ENCODE data around the gene XYLT1.
A peak's percentile ranks its signal among the peaks of the same experiment; 100 is the strongest.
"Not testable (repeated sequence)": the region's sequence is repeated elsewhere in the genome, so short reads cannot be mapped to it uniquely, and the experiment has no call there.

XYLT1 gene

DNA sequence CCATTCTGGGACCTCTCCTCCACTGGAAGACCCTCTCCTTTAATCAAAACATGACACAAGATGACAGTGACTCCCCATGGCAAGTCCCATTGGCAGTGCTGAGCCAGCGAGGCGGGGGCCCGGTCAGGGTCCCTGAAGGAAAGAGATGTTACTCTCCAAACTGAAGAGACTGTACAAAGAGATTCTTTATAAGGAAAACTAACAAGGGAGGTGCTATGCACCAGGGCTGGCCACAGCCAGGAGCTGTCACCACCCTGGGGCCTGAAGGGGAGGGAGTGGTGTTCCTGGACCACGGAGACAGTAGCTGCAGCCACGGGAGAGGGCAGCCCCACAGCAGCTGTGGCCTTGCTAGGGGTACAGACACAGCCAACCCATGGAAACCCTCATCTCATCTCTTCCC, 123.1 kb downstream of the XYLT1 start:
- Mint-ChIP-seq H3K27me3 (no peaks in the 10 kb centered on the region), H3K4me3 (peak overlapping the region; percentile 4), H3K9me3 (no peaks in the 10 kb centered on the region), H3K4me1 (peaks cover 69% of the 10 kb centered on the region), H3K27ac (peak overlapping the region; percentile 97), H3K36me3 (peaks cover 13% of the 10 kb centered on the region)
- no peak for ATAC-seq

DNA sequence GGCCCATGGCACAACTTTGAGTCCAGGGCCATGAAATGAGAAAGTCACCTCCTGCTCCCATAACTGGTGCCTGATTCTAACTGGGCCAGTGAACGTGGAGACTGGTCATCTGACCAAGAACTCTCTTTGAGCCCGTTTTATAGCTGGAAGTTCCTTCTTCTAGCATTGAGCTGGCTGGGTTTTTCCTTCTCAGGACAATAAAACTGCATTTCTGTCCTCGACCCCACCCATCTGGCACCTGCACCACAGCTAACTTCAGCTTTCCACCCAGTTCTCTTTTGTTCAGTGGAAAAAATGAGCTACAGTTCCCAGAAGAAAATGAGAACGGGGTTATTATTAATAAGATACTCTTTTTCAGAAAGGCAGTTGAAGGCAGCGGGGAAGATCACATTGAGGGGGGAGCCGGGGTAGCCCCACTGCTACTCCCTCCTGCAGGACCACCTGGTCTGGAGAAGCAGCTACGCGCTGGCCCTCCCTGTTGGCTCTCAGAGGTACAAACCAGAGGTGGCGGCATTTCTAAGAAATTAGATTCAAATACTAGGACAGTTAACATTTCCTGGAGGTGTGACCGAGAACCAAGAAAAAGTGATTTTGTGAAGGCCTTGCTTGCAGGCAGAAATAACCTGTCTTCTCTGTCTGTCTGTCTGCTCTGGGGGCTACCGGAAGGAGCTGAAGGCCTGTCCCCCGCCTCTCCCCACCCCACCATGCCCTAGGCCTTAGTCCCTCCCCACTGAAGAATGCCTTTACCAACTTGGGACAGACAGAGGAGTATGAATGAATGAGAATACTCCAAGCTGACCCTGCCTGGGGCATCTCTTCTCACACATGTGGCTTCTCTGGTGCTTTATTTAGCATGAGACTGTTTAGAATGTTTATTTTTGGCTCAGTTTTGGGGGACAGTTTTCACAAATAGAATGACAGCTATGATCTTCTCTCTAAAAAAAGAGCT, 123.9 kb downstream of the XYLT1 start:
- Mint-ChIP-seq H3K27ac (peak overlapping the region; percentile 97), H3K4me3 (peak overlapping the region; percentile 48), H3K4me1 (peaks cover 70% of the 10 kb centered on the region), H3K36me3 (peaks cover 18% of the 10 kb centered on the region), H3K9me3 (no peaks in the 10 kb centered on the region), H3K27me3 (no peaks in the 10 kb centered on the region)
- peak; percentile 71 for ATAC-seq

- no peak for ATAC-seq
- no peaks in the 10 kb centered on the region for H3K27me3 Mint-ChIP-seq
- H3K4me3 Mint-ChIP-seq, result no peak overlapping the region
- peaks cover 19% of the 10 kb centered on the region for H3K36me3 Mint-ChIP-seq
- H3K4me1 Mint-ChIP-seq, result peaks cover 76% of the 10 kb centered on the region
- peak overlapping the region; percentile 97 for H3K27ac Mint-ChIP-seq
- no peaks in the 10 kb centered on the region for H3K9me3 Mint-ChIP-seq
Measured at GRCh38 chr16:17345043-17345442, 125.7 kb downstream of the XYLT1 start.

DNA sequence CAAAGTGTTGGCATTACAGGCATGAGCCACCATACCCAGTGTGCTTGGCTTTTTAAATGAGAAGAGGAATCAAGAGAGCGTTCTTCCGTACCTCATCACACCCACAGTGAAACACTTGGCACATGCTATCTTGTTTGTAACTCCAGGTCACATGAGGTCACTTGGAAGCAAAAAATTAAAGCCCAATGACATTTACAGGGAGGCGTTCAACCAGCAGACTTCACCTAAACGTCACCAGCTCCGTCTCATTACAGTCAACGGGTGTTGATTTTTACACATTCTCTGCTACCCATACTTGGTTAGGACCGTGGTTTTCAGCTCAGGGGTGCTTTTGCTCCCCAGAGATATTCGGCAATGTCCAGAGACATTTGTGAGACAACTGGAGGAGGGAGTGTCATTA, 127.0 kb downstream of the XYLT1 start:
- H3K9me3 Mint-ChIP-seq, result no peaks in the 10 kb centered on the region
- peaks cover 23% of the 10 kb centered on the region for H3K36me3 Mint-ChIP-seq
- H3K4me3 Mint-ChIP-seq, result no peak overlapping the region
- ATAC-seq, result peak; percentile 62
- H3K4me1 Mint-ChIP-seq, result peaks cover 79% of the 10 kb centered on the region
- no peaks in the 10 kb centered on the region for H3K27me3 Mint-ChIP-seq
- peak overlapping the region; percentile 97 for H3K27ac Mint-ChIP-seq

- H3K27ac Mint-ChIP-seq, result peak overlapping the region; percentile 97
Measured at GRCh38 chr16:17343028-17343427, 127.7 kb downstream of the XYLT1 start.

GRCh38 chr16:17342031-17342430, 128.7 kb downstream of the XYLT1 start:
- H3K9me3 Mint-ChIP-seq, result no peaks in the 10 kb centered on the region
- peaks cover 68% of the 10 kb centered on the region for H3K4me1 Mint-ChIP-seq
- no peaks in the 10 kb centered on the region for H3K27me3 Mint-ChIP-seq
- peaks cover 34% of the 10 kb centered on the region for H3K36me3 Mint-ChIP-seq
- no peak for ATAC-seq
- peak overlapping the region; percentile 36 for H3K4me3 Mint-ChIP-seq
- peak overlapping the region; percentile 97 for H3K27ac Mint-ChIP-seq

More at GRCh38 chr16:17343028-17343427, 127.7 kb downstream of the XYLT1 start:
- Mint-ChIP-seq H3K9me3 (no peaks in the 10 kb centered on the region), H3K36me3 (peaks cover 28% of the 10 kb centered on the region), H3K27me3 (no peaks in the 10 kb centered on the region), H3K4me3 (no peak overlapping the region), H3K4me1 (peaks cover 78% of the 10 kb centered on the region)
- peak; percentile 84 for ATAC-seq

- Mint-ChIP-seq H3K27ac (peak overlapping the region; percentile 97), H3K4me1 (peaks cover 56% of the 10 kb centered on the region), H3K4me3 (no peak overlapping the region), H3K36me3 (peaks cover 38% of the 10 kb centered on the region), H3K9me3 (no peaks in the 10 kb centered on the region), H3K27me3 (no peaks in the 10 kb centered on the region)
- ATAC-seq, result no peak
Measured at GRCh38 chr16:17340804-17341203, 130.0 kb downstream of the XYLT1 start.

DNA sequence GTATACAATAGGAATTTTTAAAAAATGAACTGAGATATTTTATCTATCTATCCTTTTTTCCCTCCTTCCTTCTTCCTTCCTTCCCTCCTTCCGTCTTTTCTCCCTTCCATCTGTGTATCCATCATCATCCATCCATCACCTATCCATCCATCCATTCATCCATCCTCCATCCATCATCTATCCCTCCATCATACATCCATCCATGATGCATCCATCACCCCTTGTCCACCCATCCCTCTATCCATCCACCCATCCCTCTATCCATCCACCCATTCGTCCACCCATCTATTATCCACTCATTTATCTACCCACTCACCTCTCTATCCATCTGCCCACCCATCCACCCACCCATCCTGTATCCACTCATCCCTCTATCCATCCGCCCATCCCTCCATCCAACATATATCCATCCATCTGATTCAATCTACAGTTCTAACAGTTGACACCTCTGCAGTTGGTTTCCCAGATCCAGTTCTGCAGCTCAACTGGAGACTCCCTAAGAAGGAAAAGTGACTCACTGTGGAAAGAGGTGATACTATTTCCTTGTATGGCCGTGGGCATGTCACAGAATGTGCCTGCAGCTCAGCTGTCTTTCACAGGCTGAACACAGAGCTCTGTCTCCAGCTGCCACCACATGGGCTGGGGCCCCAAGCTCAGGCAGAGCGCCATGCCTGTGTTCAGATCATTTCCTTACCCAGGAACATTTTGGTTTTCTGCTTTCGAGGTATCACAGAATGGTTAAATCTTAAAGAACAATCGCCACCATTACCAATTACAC, 130.8 kb downstream of the XYLT1 start:
- Mint-ChIP-seq H3K36me3 (peaks cover 40% of the 10 kb centered on the region), H3K27me3 (no peaks in the 10 kb centered on the region), H3K4me1 (peaks cover 52% of the 10 kb centered on the region), H3K27ac (peak overlapping the region; percentile 17), H3K9me3 (no peaks in the 10 kb centered on the region), H3K4me3 (no peak overlapping the region)
- ATAC-seq, result no peak

DNA sequence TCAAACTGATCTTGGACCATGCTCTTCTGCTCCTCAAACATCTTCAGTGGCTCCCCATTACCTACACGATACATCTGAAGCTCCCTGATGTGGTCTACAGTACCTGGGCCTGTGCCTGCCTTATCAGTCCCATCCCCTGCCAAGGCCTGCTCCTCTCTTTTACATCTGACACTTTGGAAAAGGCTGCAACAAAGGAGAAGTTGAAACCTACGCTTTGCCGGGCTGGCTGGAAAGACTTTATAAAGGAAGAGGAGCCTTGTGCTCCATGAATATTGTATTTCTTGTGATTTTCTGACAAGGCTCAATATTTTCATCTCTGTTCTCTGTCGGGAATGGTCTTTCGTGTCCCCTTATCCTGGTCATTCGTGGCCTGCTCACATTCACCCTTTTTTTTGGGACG, 132.5 kb downstream of the XYLT1 start:
- Mint-ChIP-seq H3K36me3 (peaks cover 40% of the 10 kb centered on the region), H3K27me3 (no peaks in the 10 kb centered on the region), H3K27ac (no peak overlapping the region), H3K4me3 (no peak overlapping the region), H3K9me3 (no peaks in the 10 kb centered on the region), H3K4me1 (peaks cover 37% of the 10 kb centered on the region)
- no peak for ATAC-seq

DNA sequence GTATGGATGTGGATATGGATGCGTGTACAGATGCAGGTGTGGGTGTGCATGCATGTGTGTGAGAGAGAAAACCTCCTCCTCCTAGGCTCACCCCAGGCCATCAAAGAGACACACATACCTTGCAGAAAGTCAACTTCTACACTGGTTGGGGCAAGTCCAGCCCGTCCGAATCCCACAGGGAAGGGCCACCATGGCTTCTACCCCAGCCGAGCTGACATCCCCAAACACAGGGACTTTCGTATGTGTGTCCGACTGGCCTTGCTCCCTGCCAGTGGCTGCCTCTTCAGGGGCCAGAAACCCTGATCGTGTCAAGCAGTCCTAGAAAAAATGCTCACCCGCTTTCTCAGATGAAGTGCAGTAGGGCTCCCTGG, 134.2 kb downstream of the XYLT1 start:
- no peaks in the 10 kb centered on the region for H3K27me3 Mint-ChIP-seq
- H3K4me3 Mint-ChIP-seq, result no peak overlapping the region
- no peak for ATAC-seq
- H3K27ac Mint-ChIP-seq, result no peak overlapping the region
- no peaks in the 10 kb centered on the region for H3K9me3 Mint-ChIP-seq
- H3K4me1 Mint-ChIP-seq, result peaks cover 20% of the 10 kb centered on the region
- H3K36me3 Mint-ChIP-seq, result peaks cover 37% of the 10 kb centered on the region

- Mint-ChIP-seq H3K4me3 (no peak overlapping the region), H3K27me3 (no peaks in the 10 kb centered on the region), H3K9me3 (no peaks in the 10 kb centered on the region), H3K27ac (no peak overlapping the region), H3K4me1 (peaks cover 14% of the 10 kb centered on the region), H3K36me3 (peaks cover 33% of the 10 kb centered on the region)
- no peak for ATAC-seq
Measured at GRCh38 chr16:17335826-17336529, 134.8 kb downstream of the XYLT1 start.

DNA sequence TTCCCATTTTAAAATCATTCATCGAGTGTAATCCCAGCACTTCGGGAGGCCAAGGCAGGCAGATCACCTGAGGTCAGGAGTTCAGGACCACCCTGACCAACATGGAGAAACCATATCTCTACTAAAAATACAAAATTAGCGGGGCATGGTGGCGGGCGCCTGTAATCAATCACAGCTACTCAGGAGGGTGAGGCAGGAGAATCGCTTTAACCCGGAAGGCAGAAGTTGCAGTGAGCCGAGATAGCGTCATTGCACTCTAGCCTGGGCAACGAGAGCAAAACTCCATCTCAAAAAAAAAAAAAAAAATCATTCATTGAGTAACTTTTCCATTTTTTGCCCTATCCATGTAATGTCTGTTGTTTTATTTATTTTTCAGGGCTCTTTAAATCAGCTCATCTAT, 135.4 kb downstream of the XYLT1 start:
- Mint-ChIP-seq H3K4me1 (peaks cover 10% of the 10 kb centered on the region), H3K36me3 (peaks cover 32% of the 10 kb centered on the region)
- not testable (repeated sequence) for H3K9me3 Mint-ChIP-seq, H3K27ac Mint-ChIP-seq, H3K27me3 Mint-ChIP-seq, H3K4me3 Mint-ChIP-seq, ATAC-seq

DNA sequence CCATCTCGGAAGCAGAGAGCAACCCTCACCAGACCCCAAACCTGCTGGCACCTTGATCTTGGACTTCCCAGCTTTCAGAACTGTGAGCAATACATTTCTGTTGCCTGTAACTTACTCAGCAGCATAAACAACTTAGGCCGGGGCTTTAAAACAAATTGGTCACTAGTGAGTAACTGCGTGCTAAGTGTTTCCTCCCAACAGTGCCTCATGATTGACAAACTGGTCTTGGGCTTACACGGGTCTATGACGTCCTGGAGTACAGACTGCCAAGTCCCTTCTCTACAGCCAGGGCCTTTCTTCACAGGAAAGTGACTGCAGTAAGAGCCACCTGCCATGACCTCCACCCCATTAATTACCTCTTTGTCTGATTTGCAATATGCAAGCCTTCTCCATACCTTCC, 136.7 kb downstream of the XYLT1 start:
- no peaks in the 10 kb centered on the region for H3K9me3 Mint-ChIP-seq
- H3K27me3 Mint-ChIP-seq, result no peaks in the 10 kb centered on the region
- no peak overlapping the region for H3K4me3 Mint-ChIP-seq
- peaks cover 6% of the 10 kb centered on the region for H3K4me1 Mint-ChIP-seq
- peak overlapping the region; percentile 43 for H3K27ac Mint-ChIP-seq
- peaks cover 24% of the 10 kb centered on the region for H3K36me3 Mint-ChIP-seq
- no peak for ATAC-seq

GRCh38 chr16:17333229-17333628, 137.5 kb downstream of the XYLT1 start:
- H3K36me3 Mint-ChIP-seq, result peaks cover 21% of the 10 kb centered on the region
- no peak overlapping the region for H3K4me3 Mint-ChIP-seq
- no peak overlapping the region for H3K27ac Mint-ChIP-seq
- peaks cover 6% of the 10 kb centered on the region for H3K4me1 Mint-ChIP-seq
- no peaks in the 10 kb centered on the region for H3K27me3 Mint-ChIP-seq
- no peak for ATAC-seq
- H3K9me3 Mint-ChIP-seq, result no peaks in the 10 kb centered on the region

DNA sequence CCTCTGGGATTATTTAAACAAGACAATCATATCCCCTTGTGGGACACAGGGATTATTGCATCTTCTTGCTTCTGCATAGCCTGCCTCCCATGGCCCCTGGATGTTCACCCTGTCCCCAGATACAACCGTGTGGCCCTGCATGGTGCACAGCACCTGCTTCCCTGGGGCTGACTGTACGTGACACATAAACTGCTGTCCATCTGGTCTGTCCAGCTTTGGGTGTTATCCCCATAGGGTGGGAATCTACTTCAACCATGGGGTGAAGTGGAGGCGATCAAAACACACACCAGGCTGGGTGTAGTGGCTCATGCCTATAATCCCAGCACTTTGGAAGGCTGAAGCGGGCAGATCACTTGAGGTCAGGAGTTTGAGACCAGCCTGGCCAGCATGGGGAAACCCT, 138.8 kb downstream of the XYLT1 start:
- ATAC-seq, result no peak
- H3K4me3 Mint-ChIP-seq, result no peak overlapping the region
- H3K27me3 Mint-ChIP-seq, result no peaks in the 10 kb centered on the region
- H3K9me3 Mint-ChIP-seq, result no peaks in the 10 kb centered on the region
- no peak overlapping the region for H3K27ac Mint-ChIP-seq
- peaks cover 12% of the 10 kb centered on the region for H3K36me3 Mint-ChIP-seq
- peaks cover 6% of the 10 kb centered on the region for H3K4me1 Mint-ChIP-seq

Measured in stimulated activated memory B cell treated with anti-CD40 and anti-IgM and Interleukin-4, amounts not matched to agents 10 μg/mL and 1 μg/mL and 100 μg/mL, for 72 hours (primary cell).